ENCODE measurements around the gene PRR36. TPM values are rescaled to one million over a fixed set of nuclear protein-coding genes. Genes with fewer than 3 reads are reported as not detected.

Gene PRR36
- total RNA-seq, 1 donor = not detected

- DNase-seq (ENCODE audit: low read depth) = peak; percentile 26
- no peak for TF ChIP-seq CTCF (IDR thresholded peaks at IDR 0.05; ENCODE audit: insufficient read depth, low read depth, low read length)
- H3K4me3 ChIP-seq (ENCODE audit: low read depth, low read length) = peak overlapping the region; percentile 88
Measured at GRCh38 chr19:7904074-7905020, 30.2 kb upstream of the PRR36 start.

DNA sequence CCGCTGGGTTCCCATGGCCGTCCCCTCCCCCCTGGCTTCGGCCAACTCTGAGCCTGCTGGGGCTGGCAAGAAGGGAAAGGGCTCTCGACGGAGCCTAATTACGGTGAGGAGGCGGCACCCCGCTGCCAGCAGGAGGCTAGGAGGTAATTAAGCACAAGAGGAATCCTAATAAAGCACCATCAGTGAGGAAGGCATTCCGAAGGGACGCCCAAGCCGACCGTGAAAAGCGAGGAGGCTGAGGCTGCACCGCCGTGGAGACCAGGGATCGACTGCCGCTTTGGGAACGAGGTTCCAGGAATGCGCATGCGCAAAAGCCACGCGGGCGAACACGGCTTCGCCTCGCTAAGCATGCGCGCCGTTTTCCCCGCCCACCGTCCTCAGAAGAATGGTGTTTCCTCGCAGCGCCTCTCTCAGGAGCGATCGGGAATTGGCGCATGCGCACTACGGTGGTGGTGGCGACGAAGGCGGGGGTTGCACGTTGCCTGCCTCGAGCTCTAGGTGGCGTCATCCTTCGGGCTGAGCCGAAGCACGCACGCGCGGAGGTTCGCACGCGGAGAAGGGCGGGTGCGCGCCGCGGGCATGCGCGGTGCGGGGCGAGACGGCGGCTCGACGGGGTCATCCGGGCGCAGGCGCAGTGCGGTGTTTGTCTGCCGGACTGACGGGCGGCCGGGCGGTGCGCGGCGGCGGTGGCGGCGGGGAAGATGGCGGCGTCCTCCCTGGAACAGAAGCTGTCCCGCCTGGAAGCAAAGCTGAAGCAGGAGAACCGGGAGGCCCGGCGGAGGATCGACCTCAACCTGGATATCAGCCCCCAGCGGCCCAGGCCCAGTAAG lies 29.3 kb upstream of the PRR36 start, which contains the start of gene MAP2K7:
TSS of gene MAP2K7 (plus strand) at position 634 of the 830 bp plus-strand sequence. CDS start at position 702, 68 bp downstream.
- peak within 1 kb of the TSS; percentile 88 for H3K4me3 ChIP-seq (ENCODE audit: low read depth, low read length)
- peak; percentile 29 for TF ChIP-seq CTCF (IDR thresholded peaks at IDR 0.05; ENCODE audit: insufficient read depth, low read depth, low read length)
- DNase-seq (ENCODE audit: low read depth) = peak; percentile 99

GRCh38 chr19:7902796-7903243 lies 28.6 kb upstream of the PRR36 start:
- H3K4me3 ChIP-seq (ENCODE audit: low read depth, low read length) = peak overlapping the region; percentile 69
- no peak for DNase-seq (ENCODE audit: low read depth)
- TF ChIP-seq CTCF (IDR thresholded peaks at IDR 0.05; ENCODE audit: insufficient read depth, low read depth, low read length) = no peak

GRCh38 chr19:7901337-7901736 lies 27.1 kb upstream of the PRR36 start:
- no peak for TF ChIP-seq CTCF (IDR thresholded peaks at IDR 0.05; ENCODE audit: insufficient read depth, low read depth, low read length)
- DNase-seq (ENCODE audit: low read depth) = no peak
- no peak overlapping the region for H3K4me3 ChIP-seq (ENCODE audit: low read depth, low read length)

- no peak for TF ChIP-seq CTCF (IDR thresholded peaks at IDR 0.05; ENCODE audit: insufficient read depth, low read depth, low read length)
- no peak for DNase-seq (ENCODE audit: low read depth)
- H3K4me3 ChIP-seq (ENCODE audit: low read depth, low read length) = no peak overlapping the region
Measured at GRCh38 chr19:7900931-7901330, 26.7 kb upstream of the PRR36 start.

- DNase-seq (ENCODE audit: low read depth) = no peak
- no peak overlapping the region for H3K4me3 ChIP-seq (ENCODE audit: low read depth, low read length)
- TF ChIP-seq CTCF (IDR thresholded peaks at IDR 0.05; ENCODE audit: insufficient read depth, low read depth, low read length) = no peak
Measured at GRCh38 chr19:7900401-7900870, 26.2 kb upstream of the PRR36 start.
